ENCODE measurements around the gene ZNF444.
A peak's percentile ranks its signal among the peaks of the same experiment; 100 is the strongest.

DNA sequence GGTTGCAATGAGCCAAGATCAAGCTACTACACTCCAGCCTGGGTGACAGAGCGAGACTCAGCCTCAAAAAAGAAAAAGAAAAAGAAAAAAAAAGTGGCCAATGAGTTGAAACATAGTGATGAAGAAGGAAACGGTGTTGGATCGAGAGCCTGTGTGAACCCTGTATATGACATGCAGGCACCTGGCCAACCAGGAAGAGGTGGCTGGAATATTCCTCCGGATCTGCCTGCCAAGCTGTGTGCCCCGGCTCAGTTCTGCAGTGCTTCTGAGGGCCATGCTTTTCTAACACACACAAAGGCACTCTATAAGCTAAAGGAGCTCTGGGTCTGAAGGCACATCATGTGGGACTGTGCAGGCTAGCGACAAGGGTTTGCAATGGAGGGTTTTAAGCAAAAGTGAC is 3.7 kb upstream of the ZNF444 start:
- peak in 2 of 3 donors; percentile 8 to 24 for TF ChIP-seq POLR2A (IDR thresholded peaks at IDR 0.05)
- TF ChIP-seq, protein P1, sequence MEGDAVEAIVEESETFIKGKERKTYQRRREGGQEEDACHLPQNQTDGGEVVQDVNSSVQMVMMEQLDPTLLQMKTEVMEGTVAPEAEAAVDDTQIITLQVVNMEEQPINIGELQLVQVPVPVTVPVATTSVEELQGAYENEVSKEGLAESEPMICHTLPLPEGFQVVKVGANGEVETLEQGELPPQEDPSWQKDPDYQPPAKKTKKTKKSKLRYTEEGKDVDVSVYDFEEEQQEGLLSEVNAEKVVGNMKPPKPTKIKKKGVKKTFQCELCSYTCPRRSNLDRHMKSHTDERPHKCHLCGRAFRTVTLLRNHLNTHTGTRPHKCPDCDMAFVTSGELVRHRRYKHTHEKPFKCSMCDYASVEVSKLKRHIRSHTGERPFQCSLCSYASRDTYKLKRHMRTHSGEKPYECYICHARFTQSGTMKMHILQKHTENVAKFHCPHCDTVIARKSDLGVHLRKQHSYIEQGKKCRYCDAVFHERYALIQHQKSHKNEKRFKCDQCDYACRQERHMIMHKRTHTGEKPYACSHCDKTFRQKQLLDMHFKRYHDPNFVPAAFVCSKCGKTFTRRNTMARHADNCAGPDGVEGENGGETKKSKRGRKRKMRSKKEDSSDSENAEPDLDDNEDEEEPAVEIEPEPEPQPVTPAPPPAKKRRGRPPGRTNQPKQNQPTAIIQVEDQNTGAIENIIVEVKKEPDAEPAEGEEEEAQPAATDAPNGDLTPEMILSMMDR (IDR thresholded peaks at IDR 0.05), result no peak

Measured in body of pancreas (tissue), 4 donors.